Keratinocyte (primary cell): ENCODE measurements around the gene FKBP14.

ENCODE experiments used
- EZH2 ChIP-seq: IDR thresholded peaks from one replicate; pipeline ENCODE4 v1.6.1; 2012; ENCODE audit warnings: inconsistent platforms, mild to moderate bottlenecking, low read length, moderate library complexity
- TF ChIP-seq, protein P1 (sequence below), 3 experiments: IDR thresholded peaks in 1 of 3; conservative IDR thresholded peaks in 1 of 3; optimal IDR thresholded peaks in 1 of 3; 2 replicates in 2 of 3; 3 replicates in 1 of 3; pipeline versions ENCODE3 to v1.5.1; 2011; ENCODE audit warnings: low read length in 3 of 3, mild to moderate bottlenecking in 3 of 3, moderate library complexity in 2 of 3, control low read depth in 1 of 3, inconsistent platforms in 1 of 3; ENCODE audit not compliant: insufficient read depth in 2 of 3; ENCODE audit errors: extremely low read depth in 1 of 3

DNA sequence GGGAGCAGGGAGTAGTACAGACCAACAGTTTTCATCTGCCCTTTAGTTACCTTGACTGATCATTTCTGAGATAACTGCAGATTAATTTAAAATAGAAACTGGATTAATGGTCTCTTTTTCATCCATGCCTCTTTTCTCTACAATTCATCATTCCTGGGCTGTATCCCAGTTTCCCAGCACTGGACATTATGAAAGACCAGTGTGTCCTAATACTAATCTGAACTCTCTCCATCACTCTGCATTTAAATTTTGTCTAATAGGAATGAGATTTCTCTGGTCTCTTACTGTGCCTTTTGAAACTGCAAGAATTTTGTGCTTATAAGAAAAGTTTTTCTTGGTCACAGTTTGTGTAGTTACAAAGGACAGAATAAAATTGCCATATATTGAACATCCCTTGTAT lies 14.4 kb upstream of the FKBP14 start:
- TF ChIP-seq, protein P1, sequence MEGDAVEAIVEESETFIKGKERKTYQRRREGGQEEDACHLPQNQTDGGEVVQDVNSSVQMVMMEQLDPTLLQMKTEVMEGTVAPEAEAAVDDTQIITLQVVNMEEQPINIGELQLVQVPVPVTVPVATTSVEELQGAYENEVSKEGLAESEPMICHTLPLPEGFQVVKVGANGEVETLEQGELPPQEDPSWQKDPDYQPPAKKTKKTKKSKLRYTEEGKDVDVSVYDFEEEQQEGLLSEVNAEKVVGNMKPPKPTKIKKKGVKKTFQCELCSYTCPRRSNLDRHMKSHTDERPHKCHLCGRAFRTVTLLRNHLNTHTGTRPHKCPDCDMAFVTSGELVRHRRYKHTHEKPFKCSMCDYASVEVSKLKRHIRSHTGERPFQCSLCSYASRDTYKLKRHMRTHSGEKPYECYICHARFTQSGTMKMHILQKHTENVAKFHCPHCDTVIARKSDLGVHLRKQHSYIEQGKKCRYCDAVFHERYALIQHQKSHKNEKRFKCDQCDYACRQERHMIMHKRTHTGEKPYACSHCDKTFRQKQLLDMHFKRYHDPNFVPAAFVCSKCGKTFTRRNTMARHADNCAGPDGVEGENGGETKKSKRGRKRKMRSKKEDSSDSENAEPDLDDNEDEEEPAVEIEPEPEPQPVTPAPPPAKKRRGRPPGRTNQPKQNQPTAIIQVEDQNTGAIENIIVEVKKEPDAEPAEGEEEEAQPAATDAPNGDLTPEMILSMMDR (optimal IDR thresholded peaks at IDR 0.05 in 1 of 3, IDR thresholded peaks at IDR 0.05 in 1 of 3, conservative IDR thresholded peaks at IDR 0.05 in 1 of 3; ENCODE audit: extremely low read depth in 1 of 3, insufficient read depth in 2 of 3, low read length in 3 of 3): no peak
- no peak for TF ChIP-seq EZH2
